GM18498 (cell line): ENCODE results near the gene WRAP73.
"Not testable (repeated sequence)": the region's sequence is repeated elsewhere in the genome, so short reads cannot be mapped to it uniquely, and the experiment has no call there.

ENCODE experiments used
- ATAC-seq: cut with Tn5 transposase; IDR thresholded peaks from one replicate; pipeline ENCODE4 v1.9.1; 2021; ENCODE audit warnings: mild to moderate bottlenecking, moderate library complexity; ENCODE audit not compliant: unreplicated experiment

WRAP73 gene

GRCh38 chr1:3632716-3633343 is 17.1 kb downstream of the WRAP73 start:
- no peak for ATAC-seq

- no peak for ATAC-seq
These were observed 17.6 kb downstream of the WRAP73 start for GRCh38 chr1:3632298-3632697.

- no peak for ATAC-seq
These were observed 18.3 kb downstream of the WRAP73 start for GRCh38 chr1:3631320-3632260.

- ATAC-seq, result no peak
These were observed 19.0 kb downstream of the WRAP73 start for GRCh38 chr1:3630914-3631313.

- ATAC-seq, result no peak
These were observed 19.7 kb downstream of the WRAP73 start for GRCh38 chr1:3630161-3630611.

- ATAC-seq, result no peak
These were observed 20.2 kb downstream of the WRAP73 start for GRCh38 chr1:3629561-3630160.

DNA sequence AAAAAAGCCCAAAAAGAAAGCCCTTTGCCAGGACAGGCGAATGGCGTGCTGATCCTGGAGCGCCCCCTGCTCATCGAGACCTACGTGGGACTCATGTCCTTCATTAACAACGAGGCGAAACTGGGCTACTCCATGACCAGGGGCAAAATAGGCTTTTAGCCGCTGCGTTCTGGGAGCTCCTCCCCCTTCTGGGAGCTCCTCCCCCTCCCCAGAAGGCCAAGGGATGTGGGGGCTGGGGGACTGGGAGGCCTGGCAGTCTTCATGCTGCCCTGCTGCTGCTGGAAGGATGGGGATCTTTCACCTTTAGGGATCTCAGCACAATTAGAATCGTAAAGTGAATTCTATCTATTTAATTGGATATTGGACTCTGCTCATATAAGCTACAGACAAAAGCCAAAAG is 21.5 kb downstream of the WRAP73 start:
- ATAC-seq, result no peak

GRCh38 chr1:3627515-3628253 is 22.2 kb downstream of the WRAP73 start:
- no peak for ATAC-seq

DNA sequence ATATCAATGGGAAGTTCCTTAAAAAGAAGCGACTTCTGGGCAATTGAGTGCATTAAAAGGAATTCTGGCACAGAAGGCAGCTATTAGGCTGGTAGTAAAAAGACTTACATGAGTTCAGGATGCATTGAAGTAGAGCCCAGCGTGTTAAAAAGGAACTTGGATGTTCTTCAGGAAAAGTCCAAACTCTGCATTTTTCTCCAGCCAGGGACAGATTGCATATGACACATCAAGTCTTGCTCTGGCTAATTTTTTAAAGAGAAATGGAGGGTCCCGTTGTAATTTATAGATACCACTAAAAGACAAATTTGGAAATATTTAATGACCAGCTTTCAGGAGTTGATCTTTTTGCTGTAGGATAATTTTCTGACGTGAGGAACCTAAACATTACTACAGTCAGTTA is 23.9 kb downstream of the WRAP73 start:
- ATAC-seq, result no peak

DNA sequence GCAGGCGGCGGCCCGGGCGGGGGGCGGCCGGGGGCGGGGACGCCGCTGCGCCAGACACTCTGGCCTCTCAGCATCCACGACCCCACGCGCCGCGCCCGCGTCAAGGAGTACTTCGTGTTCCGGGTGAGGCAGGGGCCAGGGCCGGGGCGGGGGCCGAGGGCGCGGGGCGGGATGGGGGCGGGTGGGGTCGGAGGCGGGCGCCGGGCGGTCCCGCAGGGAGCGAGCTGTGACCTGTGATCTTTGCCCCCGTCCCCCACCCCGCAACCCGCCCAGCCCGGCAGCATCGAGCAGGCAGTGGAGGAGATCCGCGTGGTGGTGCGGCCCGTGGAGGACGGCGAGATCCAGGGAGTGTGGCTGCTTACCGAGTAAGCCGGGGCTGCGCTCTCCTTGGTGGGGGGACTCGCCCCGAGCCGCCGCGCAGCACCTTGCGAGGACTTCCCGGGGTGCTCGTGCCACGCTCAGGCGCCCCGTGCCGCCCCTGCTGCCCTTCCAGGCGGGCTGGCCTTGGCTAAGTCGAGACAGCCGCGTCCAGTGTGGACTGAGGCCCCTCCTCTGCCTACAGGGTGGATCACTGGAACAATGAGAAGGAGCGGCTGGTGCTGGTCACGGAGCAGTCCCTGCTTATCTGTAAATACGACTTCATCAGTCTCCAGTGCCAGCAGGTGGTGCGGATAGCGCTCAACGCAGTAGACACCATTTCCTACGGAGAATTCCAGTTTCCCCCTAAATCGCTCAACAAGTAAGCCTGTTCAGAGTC is 24.6 kb downstream of the WRAP73 start:
- no peak for ATAC-seq

- peak; percentile 94 for ATAC-seq
These were observed 25.4 kb downstream of the WRAP73 start, which contains the start of gene TPRG1L for GRCh38 chr1:3624200-3625136. TPRG1L (plus strand) TSS chr1:3625015; CDS start chr1:3625073, 58 bp downstream.

GRCh38 chr1:3623441-3624199 is 26.3 kb downstream of the WRAP73 start:
- ATAC-seq, result no peak

DNA sequence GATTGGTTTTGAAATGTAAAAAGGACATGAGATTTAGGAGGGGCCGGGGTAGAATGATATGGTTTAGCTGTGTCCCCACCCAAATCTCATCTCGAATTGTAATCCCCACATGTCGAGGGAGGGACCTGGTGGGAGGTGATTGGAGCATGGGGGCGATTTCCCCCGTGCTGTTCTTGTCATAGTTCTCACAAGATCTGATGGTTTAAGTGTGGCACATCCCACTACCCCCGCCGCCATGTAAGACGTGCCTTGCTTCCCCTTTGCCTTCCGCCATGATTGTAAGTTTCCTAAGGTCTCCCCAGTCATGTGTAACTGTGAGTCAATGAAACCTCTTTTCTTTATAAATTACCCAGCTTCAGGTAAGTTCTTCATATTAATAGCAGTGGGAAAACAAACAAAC is 27.8 kb downstream of the WRAP73 start:
- ATAC-seq, result not testable (repeated sequence)

GRCh38 chr1:3621151-3621671 is 28.7 kb downstream of the WRAP73 start:
- not testable (repeated sequence) for ATAC-seq

DNA sequence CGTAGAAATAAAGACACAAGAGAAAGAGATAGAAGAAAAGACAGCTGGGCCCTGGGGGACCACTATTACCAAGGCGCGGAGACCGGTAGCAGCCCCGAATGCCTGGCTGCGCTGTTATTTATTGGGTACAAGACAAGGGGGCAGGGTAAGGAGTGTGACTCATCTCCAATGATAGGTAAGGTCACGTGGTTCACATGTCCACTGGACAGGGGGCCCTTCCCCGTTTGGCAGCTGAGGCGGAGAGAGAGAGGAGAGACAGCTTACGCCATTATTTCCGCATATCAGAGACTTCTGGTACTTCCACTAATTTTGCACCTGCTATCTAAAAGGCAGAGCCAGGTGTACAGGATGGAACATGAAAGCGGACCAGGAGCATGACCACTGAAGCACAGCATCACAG is 29.2 kb downstream of the WRAP73 start:
- ATAC-seq, result no peak

- ATAC-seq, result peak; percentile 61
These were observed 30.8 kb downstream of the WRAP73 start for GRCh38 chr1:3618881-3619671.

DNA sequence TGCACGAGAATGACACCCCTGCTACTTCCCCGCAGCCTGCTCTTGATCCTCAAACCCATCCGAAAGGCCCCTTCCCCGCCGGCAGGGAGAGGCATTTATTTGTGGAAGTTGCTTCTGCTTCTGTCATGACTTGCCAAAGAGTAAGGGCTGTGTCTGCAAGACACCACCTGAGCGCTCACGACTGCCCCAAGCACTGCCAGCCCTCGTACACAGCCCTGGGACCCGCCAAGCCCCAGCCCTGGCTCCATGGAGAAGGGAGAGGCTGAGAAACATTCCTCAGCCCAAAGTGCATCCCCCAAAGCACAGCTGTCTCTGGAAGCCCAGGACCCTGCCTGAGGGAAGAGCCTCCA is 31.4 kb downstream of the WRAP73 start:
- no peak for ATAC-seq
